ENCODE results near the gene CPXM2.

CPXM2 gene

DNA sequence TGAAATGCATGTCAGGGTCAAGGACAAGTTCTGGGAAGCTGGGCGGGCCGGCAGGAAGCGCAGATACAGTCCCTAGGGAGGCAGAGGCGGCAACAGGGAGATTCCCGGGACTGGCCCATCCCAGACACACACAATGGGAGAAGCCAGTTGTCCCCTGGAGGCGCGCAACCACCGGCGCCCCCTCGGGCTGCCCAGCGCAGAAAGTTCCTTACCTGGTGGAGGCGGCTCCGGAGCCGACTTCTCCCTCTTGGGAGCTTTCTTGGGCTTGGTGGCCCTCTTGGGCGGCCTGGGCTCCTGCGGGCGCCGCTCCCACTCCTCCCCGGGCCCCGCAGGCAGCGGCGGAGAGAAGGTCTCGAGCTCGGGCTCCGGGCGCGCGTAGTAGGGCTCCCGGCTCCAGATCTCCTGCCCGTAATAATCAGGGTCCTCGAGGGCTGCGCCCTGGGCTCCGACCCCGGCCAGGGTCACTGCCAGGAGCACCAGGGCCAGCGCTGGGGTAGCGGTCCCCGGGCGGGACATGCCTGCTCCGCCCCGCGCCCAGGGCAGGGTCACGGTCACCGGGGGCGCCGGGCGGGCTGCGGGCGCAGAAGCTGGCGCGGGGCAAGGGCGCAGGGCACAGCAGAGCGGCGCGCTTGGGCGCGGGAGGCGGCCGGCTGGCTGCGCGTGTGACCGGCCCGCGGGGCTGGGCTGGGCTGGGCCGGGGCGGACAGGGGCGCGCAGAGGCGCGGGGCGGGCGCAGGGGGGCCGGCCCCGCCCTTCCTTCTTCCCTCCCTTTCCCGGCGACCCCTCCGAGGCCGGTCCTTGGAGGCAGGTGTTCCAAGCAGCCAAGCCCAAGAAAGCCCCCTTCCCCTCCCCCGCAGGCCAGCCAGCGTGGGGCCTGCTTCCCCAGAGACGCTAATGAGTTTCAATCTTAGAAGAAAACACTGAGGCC lies at the start of gene CPXM2:
TSS of gene CPXM2 (minus strand) at position 664 of the 928 bp plus-strand sequence. CDS start at position 516, 148 bp downstream.
- DNase-seq (ENCODE audit: low read depth in 1 of 2, low spot score in 1 of 2): no peak

DNA sequence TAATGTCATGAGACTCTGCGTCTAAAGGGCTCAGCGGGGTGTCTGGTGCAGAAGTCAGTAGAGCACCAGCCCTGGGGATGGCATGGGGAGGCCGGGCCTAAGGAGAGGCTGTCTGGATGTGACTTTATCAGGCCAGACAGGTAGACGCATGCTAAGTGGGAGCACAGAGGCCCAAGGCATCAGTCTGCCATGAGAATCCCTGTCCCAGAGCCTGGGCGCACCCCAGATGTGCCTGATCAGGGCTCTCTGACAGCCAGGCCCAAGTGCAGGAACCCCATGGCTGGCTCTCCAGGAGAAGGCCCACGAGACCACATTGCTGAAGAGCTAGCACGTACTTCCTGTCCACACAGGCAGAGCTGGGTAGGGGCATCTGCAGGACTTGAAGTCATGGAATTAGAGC lies 48.0 kb upstream of the CPXM2 start:
- no peak for DNase-seq (ENCODE audit: low read depth in 1 of 2, low spot score in 1 of 2)

- no peak for DNase-seq (ENCODE audit: low read depth in 1 of 2, low spot score in 1 of 2)
Observed at GRCh38 chr10:123938890-123939289, 47.3 kb upstream of the CPXM2 start.

- DNase-seq (ENCODE audit: low read depth in 1 of 2, low spot score in 1 of 2): no peak
Observed at GRCh38 chr10:123936426-123936825, 44.8 kb upstream of the CPXM2 start.

DNA sequence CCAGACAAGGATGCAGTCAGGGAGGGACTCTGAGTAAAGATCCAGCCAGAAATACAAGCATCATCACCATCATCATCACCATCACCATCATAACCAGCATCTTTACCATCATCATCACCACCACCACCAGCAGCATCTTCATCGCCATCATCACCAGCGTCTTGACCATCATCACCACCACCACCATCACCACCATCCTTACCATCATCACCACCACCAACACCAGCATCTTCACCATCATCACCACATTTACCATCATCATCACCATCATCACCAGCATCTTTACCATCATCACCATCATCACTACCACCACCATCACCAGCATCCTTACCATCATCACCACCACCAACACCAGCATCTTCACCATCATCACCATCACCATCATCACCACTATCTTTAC lies 44.1 kb upstream of the CPXM2 start:
- DNase-seq (ENCODE audit: low read depth in 1 of 2, low spot score in 1 of 2): no peak

DNA sequence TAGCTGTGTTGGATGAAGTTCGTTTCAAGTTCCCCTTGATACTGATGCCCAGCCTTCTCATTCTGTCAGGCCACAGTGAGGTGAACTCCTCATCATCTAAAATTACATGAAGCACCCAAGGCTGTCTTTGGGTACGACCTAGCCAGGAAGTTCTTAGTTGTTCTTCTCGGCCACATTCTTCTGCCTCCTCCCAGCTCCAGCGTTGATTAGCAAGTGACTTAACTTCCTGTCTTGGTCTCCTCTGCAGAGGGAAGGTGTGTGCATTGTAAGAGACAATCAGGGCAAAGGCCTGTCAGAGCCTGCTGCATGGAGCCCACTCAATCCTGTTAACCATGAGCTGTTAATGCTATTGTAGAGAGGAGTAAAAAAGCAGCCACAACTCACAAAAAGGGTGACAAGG lies 43.2 kb upstream of the CPXM2 start:
- DNase-seq (ENCODE audit: low read depth in 1 of 2, low spot score in 1 of 2): no peak

GRCh38 chr10:123930340-123931001 lies 38.9 kb upstream of the CPXM2 start:
- no peak for DNase-seq (ENCODE audit: low read depth in 1 of 2, low spot score in 1 of 2)

GRCh38 chr10:123929791-123930190 lies 38.2 kb upstream of the CPXM2 start:
- DNase-seq (ENCODE audit: low read depth in 1 of 2, low spot score in 1 of 2): no peak

- no peak for DNase-seq (ENCODE audit: low read depth in 1 of 2, low spot score in 1 of 2)
Observed at GRCh38 chr10:123928427-123928826, 36.8 kb upstream of the CPXM2 start.

DNA sequence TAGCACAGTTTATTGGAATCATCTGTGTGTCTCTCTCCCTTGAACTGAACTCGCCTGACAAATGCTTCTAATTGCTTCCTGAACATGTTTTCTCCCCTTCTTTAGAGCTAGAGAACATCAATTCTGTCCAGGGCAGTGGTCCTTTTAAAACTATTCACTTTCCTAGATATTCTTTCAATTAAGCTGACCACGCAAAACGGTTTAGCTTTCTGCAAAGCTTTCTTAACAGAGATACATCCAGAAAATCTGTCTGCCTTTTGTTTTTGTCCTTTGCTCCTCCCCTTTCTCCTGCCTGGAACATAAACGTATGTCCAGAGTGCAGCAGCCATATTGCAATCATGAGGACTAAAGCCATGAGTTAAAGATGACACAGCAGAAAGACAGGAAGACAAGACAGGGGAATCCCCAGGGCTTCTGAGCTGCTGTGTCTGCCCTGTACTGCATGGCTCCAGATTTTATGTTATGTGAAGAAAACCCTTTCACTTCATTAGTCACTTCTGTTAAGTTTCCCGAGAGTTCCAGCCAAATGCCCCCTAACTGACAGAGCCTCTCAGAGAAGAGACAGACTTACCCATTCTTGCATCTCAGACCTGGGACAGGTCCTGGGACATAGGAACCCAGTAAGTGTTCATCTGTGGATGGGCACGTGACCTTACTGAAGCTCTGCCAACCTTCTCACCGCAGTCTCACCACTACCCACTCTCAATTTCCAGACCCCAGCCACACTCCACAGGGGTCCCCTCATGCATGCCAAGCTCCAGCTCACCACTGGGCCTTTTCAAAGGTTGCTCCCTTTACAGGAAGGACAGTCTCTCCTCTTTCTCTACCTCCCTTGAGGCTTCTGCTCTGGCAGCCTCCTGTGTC lies 35.0 kb upstream of the CPXM2 start:
- no peak for DNase-seq (ENCODE audit: low read depth in 1 of 2, low spot score in 1 of 2)

GRCh38 chr10:123922126-123922525 lies 30.5 kb upstream of the CPXM2 start:
- no peak for DNase-seq (ENCODE audit: low read depth in 1 of 2, low spot score in 1 of 2)

DNA sequence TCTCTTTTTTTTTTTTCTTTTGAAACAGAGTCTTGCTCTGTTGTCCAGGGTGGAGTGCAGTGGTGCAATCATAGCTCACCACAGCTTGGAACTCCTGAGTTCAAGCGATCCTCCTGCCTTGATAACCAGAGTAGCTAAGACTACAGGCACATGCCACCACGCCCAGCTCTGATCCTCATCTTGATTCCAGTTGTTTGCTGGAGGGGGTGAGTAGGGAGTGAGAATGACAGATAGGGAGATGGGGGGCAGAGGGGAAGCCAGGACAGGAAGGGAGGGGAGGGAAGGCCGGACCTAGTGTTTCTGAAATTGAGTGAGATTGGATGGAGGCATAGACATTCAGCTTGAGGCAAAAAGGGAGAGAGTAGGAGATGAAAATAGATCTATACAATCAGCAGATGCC lies 25.2 kb upstream of the CPXM2 start:
- DNase-seq (ENCODE audit: low read depth in 1 of 2, low spot score in 1 of 2): no peak

GRCh38 chr10:123913688-123914268 lies 22.2 kb upstream of the CPXM2 start:
- DNase-seq (ENCODE audit: low read depth in 1 of 2, low spot score in 1 of 2): no peak

DNA sequence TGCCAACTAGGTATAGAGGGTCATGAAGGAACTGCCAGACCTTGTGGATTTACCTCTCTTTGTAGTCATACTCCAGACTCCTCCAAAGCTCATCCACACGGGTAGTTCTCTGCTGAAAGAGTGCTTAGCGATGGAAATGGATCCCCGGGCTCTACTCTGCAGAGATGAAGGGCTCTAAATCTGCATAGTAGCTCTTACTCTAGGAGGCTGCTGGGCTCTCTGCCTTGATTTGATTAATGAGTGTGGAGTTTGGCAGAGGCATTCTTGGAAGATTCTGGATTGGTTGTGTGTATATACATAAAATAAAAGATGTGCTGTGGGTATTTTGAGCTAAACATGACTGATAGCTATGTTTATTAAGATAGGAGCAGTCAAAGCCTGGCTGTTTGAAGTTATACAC lies 21.3 kb upstream of the CPXM2 start:
- no peak for DNase-seq (ENCODE audit: low read depth in 1 of 2, low spot score in 1 of 2)

GRCh38 chr10:123912466-123912865 lies 20.9 kb upstream of the CPXM2 start:
- no peak for DNase-seq (ENCODE audit: low read depth in 1 of 2, low spot score in 1 of 2)

- no peak for DNase-seq (ENCODE audit: low read depth in 1 of 2, low spot score in 1 of 2)
Observed at GRCh38 chr10:123911866-123912265, 20.3 kb upstream of the CPXM2 start.

- no peak for DNase-seq (ENCODE audit: low read depth in 1 of 2, low spot score in 1 of 2)
Observed at GRCh38 chr10:123909866-123910265, 18.3 kb upstream of the CPXM2 start.

DNA sequence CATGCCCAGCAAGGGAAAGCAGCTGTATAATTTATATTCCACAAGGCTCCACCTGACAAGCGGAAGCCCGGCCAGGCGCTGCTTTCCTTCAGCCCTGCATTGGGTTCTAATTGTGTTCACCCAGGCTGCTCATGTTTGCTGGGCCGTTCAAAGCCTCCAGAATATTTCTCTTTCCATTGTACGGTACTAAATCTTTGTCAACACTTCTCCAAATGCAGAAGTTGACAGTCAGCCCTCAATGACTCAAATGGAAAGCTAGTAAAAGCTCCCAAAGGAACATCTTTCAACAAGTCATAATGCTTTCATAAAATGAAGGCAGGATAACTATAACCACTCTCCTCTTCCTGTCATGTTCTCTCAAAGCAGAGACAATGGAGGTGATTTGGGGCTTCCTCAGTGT lies 17.8 kb upstream of the CPXM2 start:
- no peak for DNase-seq (ENCODE audit: low read depth in 1 of 2, low spot score in 1 of 2)

DNA sequence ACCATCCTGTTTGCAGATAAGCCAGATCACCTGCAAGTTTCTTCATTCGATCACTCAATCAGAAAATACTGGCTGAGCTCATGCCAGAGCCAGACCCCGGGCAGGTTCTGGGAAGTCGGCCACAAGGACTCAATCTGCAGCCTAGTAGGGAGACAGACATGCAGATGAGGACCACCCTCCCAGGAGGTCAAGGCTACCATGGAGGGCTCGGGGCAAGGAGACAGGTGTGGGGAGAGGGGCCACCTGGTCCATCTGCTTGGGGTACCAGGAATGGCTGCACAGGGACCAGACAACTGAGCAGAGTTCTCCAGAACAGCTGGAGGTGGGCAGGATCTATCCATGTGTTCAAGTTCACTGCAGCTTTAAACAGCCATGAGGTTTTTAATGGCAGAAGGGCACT lies 16.8 kb upstream of the CPXM2 start:
- DNase-seq (ENCODE audit: low read depth in 1 of 2, low spot score in 1 of 2): no peak

DNA sequence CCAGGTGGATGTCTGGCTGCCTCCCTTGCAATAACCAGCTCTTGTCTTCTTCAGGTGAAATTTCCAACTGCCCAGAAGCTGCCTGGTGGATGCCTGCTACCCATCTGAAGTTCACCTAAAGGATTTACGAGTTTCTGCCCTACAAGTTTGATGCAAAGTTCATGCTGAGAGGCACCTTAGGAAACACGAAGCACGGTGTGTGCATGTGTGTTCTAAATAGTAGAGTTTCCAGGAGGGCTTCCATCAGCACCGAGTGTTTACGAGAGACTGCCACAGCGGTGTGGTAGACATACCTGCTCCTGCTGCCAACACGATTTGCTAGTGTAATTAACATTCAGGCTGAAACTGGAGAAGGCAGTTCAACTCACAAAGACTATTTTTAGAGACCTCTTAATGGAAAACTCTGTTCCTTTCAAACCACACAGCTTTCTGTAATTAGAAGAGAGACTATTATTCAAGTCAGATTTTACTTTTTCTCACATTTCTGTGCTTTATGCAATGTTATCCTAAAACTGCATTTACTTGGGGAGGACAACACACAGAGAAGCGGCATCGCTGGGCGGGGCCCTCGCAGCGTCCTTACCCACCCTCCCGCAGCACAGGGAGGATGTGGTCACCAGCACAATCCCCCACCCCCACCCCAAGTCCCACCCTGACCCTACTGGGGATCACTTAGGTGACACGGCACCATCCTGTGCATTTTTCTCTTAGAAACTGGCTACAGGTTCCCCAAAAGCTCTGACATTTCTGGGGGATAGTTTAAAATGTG lies 15.5 kb upstream of the CPXM2 start:
- no peak for DNase-seq (ENCODE audit: low read depth in 1 of 2, low spot score in 1 of 2)

Data from activated CD4-positive, alpha-beta T cell treated with anti-CD3 and anti-CD28 coated beads, Interleukin-2, amount 50 U/mL, for 24 hours (primary cell).